ENCODE measurements around the gene ILDR2.
A peak's percentile ranks its signal among the peaks of the same experiment; 100 is the strongest.

The ILDR2 gene

DNA sequence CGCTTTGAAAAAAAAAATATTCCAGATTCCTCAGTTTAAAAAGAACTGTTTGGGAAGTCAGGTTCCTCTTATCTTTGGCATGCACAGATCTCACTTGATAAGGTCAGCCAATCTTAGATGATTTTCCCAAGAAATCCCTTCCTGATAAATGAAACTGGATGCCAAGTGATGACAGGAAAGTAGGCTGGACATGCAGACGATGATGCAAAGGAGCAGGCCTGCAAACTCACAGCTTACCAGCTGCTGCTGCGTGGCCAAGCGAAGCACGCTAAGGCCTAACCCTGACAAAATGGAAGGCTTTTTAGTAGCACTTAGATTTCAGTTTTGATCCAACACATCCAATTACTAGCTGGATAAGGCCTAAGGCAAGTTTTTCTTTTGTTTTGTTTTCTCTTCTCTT lies 109.4 kb downstream of the ILDR2 start:
- ATAC-seq = no peak

DNA sequence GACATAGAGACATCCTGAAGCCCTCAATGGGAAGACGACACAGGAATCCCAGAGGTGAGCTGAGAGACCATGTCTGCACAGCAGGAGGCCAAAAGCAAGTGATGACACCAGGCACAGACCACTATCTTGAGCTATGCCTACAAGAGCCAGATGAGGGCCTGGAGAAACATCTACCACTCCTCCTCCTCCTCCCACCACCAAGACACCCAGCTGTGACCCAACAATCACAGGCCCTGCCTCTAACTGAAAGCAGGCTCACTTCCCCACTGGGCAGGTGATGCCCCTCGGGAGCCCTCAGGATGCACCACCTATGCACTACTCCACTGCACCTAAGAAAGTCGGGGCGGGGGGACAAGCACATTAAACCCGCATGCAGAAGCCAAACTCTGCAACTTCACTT lies 115.7 kb downstream of the ILDR2 start:
- ATAC-seq = no peak
- no peak overlapping the region for H3K27ac Mint-ChIP-seq
- H3K4me3 Mint-ChIP-seq = no peak overlapping the region
- no peak for DNase-seq
- H3K27me3 Mint-ChIP-seq = no peaks in the 10 kb centered on the region
- no peaks in the 10 kb centered on the region for H3K9me3 Mint-ChIP-seq
- H3K4me1 Mint-ChIP-seq = peaks cover 4% of the 10 kb centered on the region

More for the DNA sequence above, 109.4 kb downstream of the ILDR2 start:
- Mint-ChIP-seq H3K4me3 (no peak overlapping the region), H3K4me1 (peaks cover 26% of the 10 kb centered on the region), H3K27ac (no peak overlapping the region), H3K27me3 (no peaks in the 10 kb centered on the region), H3K9me3 (no peaks in the 10 kb centered on the region)
- no peak for DNase-seq

DNA sequence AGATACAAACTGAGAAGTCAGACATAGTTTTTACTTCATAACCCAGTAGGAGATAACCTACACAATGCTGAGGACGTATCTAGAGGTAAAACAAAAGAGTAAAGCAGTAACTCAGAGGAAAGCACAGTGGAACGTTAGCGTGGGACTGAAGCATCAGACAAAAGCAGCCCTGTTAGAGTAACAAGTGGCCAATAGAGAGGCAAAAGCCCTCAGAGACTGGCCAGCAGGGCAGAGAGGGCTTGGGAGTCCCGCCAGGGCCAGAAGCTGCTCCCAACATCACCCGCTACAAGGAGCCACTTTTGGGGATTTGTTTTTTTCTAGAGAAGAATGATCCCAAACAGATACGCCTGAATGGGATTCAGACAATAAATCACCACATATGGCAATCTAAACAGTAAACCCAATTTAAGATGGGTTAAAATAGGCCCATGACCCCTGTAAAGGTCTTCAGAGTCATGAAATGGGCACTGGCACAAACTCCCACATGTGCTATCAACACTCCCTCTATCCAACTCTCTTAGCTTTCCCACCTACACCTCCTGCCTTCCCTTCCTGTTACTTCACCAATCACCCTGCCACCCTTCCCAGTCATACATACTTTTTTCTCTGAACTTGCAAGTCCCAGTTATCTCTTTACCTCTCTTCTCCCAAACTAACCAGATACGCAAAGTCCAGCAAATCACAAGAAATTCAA lies 116.5 kb downstream of the ILDR2 start:
- no peak for DNase-seq
- no peak overlapping the region for H3K4me3 Mint-ChIP-seq
- peak overlapping the region in 1 of 2 donors; percentile 6 for H3K27ac Mint-ChIP-seq
- no peak for ATAC-seq
- H3K4me1 Mint-ChIP-seq = peaks cover 11% of the 10 kb centered on the region
- H3K27me3 Mint-ChIP-seq = no peaks in the 10 kb centered on the region
- no peaks in the 10 kb centered on the region for H3K9me3 Mint-ChIP-seq

Measured in stimulated activated naive CD8-positive, alpha-beta T cell treated with anti-CD3 and anti-CD28 coated beads, Interleukin-15, amount 100 ng/mL, for 72 hours (primary cell).